Measurements from ENCODE around the gene NSG1. TPM values are rescaled to one million over a fixed set of nuclear protein-coding genes. Genes with fewer than 3 reads are reported as not detected.

The NSG1 gene
- total RNA-seq, 1 experiment from 2014 or later = not detected

DNA sequence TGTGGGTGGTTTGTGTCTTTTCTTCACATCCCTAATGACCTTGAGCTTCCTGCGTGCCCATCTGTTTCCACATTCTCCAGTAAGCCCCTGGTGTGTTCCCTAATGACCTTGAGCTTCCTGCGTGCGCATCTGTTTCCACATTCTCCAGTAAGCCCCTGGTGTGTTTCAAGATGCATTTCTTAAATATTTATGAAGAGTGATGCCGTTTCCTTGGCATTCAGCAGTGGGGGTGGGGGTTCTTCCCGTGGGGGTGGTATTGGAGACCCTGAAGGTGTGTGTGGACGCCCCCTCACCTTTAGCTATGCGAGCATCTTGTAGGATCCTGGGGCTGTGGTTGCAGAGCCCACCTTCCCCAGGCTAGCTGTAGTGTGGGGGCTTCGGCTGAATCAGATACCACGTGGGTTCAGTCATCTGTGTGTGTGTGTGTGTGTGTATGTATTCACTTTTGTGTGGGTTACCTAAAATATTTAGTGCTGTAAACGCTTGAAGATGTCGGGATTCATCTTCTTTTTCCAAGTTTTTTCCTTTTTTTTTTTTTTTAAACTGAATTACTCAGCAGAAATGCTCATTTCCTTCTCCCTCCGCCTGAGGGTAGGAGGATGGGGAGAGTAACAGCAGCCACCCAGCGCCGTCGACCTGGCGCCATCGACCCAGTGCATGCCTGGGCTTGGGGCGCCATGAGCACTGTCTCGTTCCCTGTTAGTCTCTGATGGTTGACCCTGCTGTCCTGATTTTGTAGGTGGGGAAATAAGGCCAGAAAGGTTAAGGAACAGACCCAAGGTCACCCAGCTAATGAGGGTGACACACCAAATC lies 9.9 kb downstream of the NSG1 start:
- no peaks in the 10 kb centered on the region for H3K36me3 ChIP-seq (ENCODE audit: control insufficient read depth, insufficient read depth, low read length)
- H3K27me3 ChIP-seq (ENCODE audit: control insufficient read depth, insufficient read depth, low read length) = no peaks in the 10 kb centered on the region; the same call in none of the 2 replicates
- H3K27ac ChIP-seq (ENCODE audit: low read length) = no peak overlapping the region
- ChIA-PET POLR2A (no interaction called here), CTCF (interaction anchor here (0.7 kb wide), 1 partner anchor 10 kb away, joined by 5 read pairs; no protein-coding TSS in a partner anchor)
- DNase-seq (ENCODE audit: low read depth, low spot score) (no peak), ATAC-seq (no peak)
- H3K9me3 ChIP-seq (ENCODE audit: control insufficient read depth, insufficient read depth, low read depth, low read length) = no peaks in the 10 kb centered on the region
- no peak for TF ChIP-seq POLR2AphosphoS5 (IDR thresholded peaks at IDR 0.05; ENCODE audit: low read depth, low read length)
- TF ChIP-seq TCF7L2 (IDR thresholded peaks at IDR 0.05; ENCODE audit: low read depth, low read length) = no peak
- TF ChIP-seq, protein P1, sequence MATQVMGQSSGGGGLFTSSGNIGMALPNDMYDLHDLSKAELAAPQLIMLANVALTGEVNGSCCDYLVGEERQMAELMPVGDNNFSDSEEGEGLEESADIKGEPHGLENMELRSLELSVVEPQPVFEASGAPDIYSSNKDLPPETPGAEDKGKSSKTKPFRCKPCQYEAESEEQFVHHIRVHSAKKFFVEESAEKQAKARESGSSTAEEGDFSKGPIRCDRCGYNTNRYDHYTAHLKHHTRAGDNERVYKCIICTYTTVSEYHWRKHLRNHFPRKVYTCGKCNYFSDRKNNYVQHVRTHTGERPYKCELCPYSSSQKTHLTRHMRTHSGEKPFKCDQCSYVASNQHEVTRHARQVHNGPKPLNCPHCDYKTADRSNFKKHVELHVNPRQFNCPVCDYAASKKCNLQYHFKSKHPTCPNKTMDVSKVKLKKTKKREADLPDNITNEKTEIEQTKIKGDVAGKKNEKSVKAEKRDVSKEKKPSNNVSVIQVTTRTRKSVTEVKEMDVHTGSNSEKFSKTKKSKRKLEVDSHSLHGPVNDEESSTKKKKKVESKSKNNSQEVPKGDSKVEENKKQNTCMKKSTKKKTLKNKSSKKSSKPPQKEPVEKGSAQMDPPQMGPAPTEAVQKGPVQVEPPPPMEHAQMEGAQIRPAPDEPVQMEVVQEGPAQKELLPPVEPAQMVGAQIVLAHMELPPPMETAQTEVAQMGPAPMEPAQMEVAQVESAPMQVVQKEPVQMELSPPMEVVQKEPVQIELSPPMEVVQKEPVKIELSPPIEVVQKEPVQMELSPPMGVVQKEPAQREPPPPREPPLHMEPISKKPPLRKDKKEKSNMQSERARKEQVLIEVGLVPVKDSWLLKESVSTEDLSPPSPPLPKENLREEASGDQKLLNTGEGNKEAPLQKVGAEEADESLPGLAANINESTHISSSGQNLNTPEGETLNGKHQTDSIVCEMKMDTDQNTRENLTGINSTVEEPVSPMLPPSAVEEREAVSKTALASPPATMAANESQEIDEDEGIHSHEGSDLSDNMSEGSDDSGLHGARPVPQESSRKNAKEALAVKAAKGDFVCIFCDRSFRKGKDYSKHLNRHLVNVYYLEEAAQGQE (IDR thresholded peaks at IDR 0.05; ENCODE audit: insufficient read depth in 1 of 2, low read depth in 2 of 2, low read length in 1 of 2) = no peak
- no peak for TF ChIP-seq SIN3A (IDR thresholded peaks at IDR 0.05; ENCODE audit: borderline replicate concordance, insufficient read depth, low read depth, low read length)
- TF ChIP-seq CTCF (IDR thresholded peaks at IDR 0.05) = no peak
- H3K4me3 ChIP-seq (ENCODE audit: low read depth in 2 of 2, low read length in 2 of 2) = no peak overlapping the region
- intact Hi-C loops (cut with micrococcal nuclease; ENCODE audit: unreplicated experiment) (no loop called here), in situ Hi-C loops (cut with HindIII; ENCODE audit: low pct_unique_long_range_greater_than_20kb, low sequenced_read_pairs) (no loop called here)
- no TSS peak for BruUV-seq (replicated peaks)
- no peaks in the 10 kb centered on the region for H3K4me1 ChIP-seq (ENCODE audit: control insufficient read depth, insufficient read depth, low read length)

DNA sequence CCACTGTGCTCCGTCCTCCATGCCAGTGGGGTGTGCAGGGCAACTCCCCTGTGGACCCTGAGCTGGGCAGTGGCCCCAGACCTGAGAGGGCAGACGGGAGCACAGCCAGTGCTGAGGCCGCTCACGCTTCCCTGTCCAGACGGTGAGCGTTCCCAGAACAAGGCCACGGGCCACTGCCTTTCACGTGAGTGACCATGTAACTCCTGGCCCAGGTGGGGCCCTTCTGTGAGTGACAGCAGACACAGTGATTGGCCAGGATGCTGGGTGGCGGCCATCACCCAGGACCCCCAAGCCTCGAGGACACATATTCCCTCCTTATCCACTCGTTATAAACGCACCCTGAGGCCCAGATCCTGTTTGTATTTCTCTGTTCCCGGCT lies 10.5 kb downstream of the NSG1 start:
- ChIA-PET POLR2A (no interaction called here), CTCF (no interaction called here)
- Histone ChIP-seq H3K27me3 (ENCODE audit: control insufficient read depth, insufficient read depth, low read length) (no peaks in the 10 kb centered on the region; the same call in none of the 2 replicates), H3K4me3 (ENCODE audit: low read depth in 2 of 2, low read length in 2 of 2) (no peak overlapping the region), H3K4me1 (ENCODE audit: control insufficient read depth, insufficient read depth, low read length) (no peaks in the 10 kb centered on the region), H3K27ac (ENCODE audit: low read length) (no peak overlapping the region), H3K36me3 (ENCODE audit: control insufficient read depth, insufficient read depth, low read length) (no peaks in the 10 kb centered on the region), H3K9me3 (ENCODE audit: control insufficient read depth, insufficient read depth, low read depth, low read length) (no peaks in the 10 kb centered on the region)
- intact Hi-C loops (cut with micrococcal nuclease; ENCODE audit: unreplicated experiment) = no loop called here
- ATAC-seq (no peak), DNase-seq (ENCODE audit: low read depth, low spot score) (no peak)
- BruUV-seq (replicated peaks) = no TSS peak
- in situ Hi-C loops (cut with HindIII; ENCODE audit: low pct_unique_long_range_greater_than_20kb, low sequenced_read_pairs) = no loop called here
- TF ChIP-seq SIN3A (IDR thresholded peaks at IDR 0.05; ENCODE audit: borderline replicate concordance, insufficient read depth, low read depth, low read length) (no peak), CTCF (IDR thresholded peaks at IDR 0.05) (no peak), POLR2AphosphoS5 (IDR thresholded peaks at IDR 0.05; ENCODE audit: low read depth, low read length) (no peak), TCF7L2 (IDR thresholded peaks at IDR 0.05; ENCODE audit: low read depth, low read length) (no peak)
- TF ChIP-seq, protein P1 (IDR thresholded peaks at IDR 0.05; ENCODE audit: insufficient read depth in 1 of 2, low read depth in 2 of 2, low read length in 1 of 2) = no peak
